T-helper 2 cell treated with Interferon-gamma antibody and Interleukin-4, amounts not matched to agents 5 μg/mL and 100 μg/mL, for 36 hours (primary cell): ENCODE results near the gene ZBTB16.

Source experiments
- DNase-seq: peaks from one replicate; pipeline ENCODE4 v3.0.0; 2021; ENCODE audit warnings: low spot score
- H3K27ac Mint-ChIP-seq: one replicate; pipeline ENCODE4 v1.8.0; 2021; ENCODE audit warnings: mild to moderate bottlenecking, mixed read lengths
- H3K27me3 Mint-ChIP-seq: one replicate; pipeline ENCODE4 v1.8.0; 2021; ENCODE audit warnings: low read depth, mixed read lengths
- H3K36me3 Mint-ChIP-seq: one replicate; pipeline ENCODE4 v1.8.0; 2021; ENCODE audit warnings: low read depth, mixed read lengths
- H3K4me1 Mint-ChIP-seq: one replicate; pipeline ENCODE4 v1.8.0; 2021; ENCODE audit warnings: low read depth, mixed read lengths
- H3K4me3 Mint-ChIP-seq: one replicate; pipeline ENCODE4 v1.8.0; 2022; ENCODE audit warnings: mild to moderate bottlenecking, moderate library complexity, mixed read lengths
- H3K9me3 Mint-ChIP-seq: one replicate; pipeline ENCODE4 v1.8.0; 2021; ENCODE audit warnings: mixed read lengths

Gene ZBTB16

GRCh38 chr11:114254571-114255146, 195.1 kb downstream of the ZBTB16 start:
- no peaks in the 10 kb centered on the region for H3K9me3 Mint-ChIP-seq
- no peaks in the 10 kb centered on the region for H3K27me3 Mint-ChIP-seq
- H3K27ac Mint-ChIP-seq: no peak overlapping the region
- H3K4me3 Mint-ChIP-seq: no peak overlapping the region
- peaks cover 6% of the 10 kb centered on the region for H3K4me1 Mint-ChIP-seq
- no peak for DNase-seq
- peaks cover 2% of the 10 kb centered on the region for H3K36me3 Mint-ChIP-seq

DNA sequence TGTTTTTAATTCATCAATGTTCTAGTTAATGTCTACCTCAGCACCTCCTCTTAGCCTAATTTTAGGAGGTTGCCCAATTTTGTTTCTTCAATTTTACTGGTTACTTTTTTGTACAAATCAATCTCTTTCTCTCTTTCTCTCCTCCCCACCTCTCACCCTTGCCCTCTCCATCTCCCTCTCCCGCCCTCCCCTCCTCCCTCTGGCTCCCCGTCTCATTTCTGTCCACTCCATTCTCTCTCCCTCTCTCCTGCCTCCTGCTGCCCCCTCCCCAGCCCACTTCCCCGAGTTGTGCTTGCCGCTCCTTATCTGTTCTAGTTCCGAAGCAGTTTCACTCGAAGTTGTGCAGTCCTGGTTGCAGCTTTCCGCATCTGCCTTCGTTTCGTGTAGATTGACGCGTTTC, 195.8 kb downstream of the ZBTB16 start:
- no peak overlapping the region for H3K27ac Mint-ChIP-seq
- peaks cover 2% of the 10 kb centered on the region for H3K36me3 Mint-ChIP-seq
- H3K4me1 Mint-ChIP-seq: peaks cover 7% of the 10 kb centered on the region
- no peaks in the 10 kb centered on the region for H3K9me3 Mint-ChIP-seq
- H3K4me3 Mint-ChIP-seq: no peak overlapping the region
- no peak for DNase-seq
- no peaks in the 10 kb centered on the region for H3K27me3 Mint-ChIP-seq

GRCh38 chr11:114256176-114256966, 196.9 kb downstream of the ZBTB16 start:
- peaks cover 9% of the 10 kb centered on the region for H3K4me1 Mint-ChIP-seq
- H3K4me3 Mint-ChIP-seq: no peak overlapping the region
- no peak overlapping the region for H3K27ac Mint-ChIP-seq
- H3K27me3 Mint-ChIP-seq: no peaks in the 10 kb centered on the region
- DNase-seq: no peak
- no peaks in the 10 kb centered on the region for H3K36me3 Mint-ChIP-seq
- H3K9me3 Mint-ChIP-seq: no peaks in the 10 kb centered on the region

DNA sequence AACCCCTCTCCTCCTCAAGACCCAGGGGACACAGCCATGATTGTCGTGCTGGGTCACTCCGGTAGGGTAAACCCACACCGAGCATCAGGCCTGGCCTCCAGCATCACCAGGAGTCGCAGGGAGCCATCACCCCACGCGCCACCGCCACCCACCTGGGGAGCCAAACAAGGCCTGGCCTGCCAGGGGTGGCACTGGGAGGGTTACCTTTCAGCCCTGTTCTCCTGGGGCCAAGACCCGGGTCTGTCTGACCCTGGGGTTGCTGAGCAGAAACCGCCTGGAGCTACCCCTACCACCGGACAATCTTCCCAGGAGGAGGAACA, 197.4 kb downstream of the ZBTB16 start:
- H3K36me3 Mint-ChIP-seq: no peaks in the 10 kb centered on the region
- no peak overlapping the region for H3K27ac Mint-ChIP-seq
- no peak overlapping the region for H3K4me3 Mint-ChIP-seq
- no peaks in the 10 kb centered on the region for H3K27me3 Mint-ChIP-seq
- DNase-seq: no peak
- peaks cover 9% of the 10 kb centered on the region for H3K4me1 Mint-ChIP-seq
- no peaks in the 10 kb centered on the region for H3K9me3 Mint-ChIP-seq

DNA sequence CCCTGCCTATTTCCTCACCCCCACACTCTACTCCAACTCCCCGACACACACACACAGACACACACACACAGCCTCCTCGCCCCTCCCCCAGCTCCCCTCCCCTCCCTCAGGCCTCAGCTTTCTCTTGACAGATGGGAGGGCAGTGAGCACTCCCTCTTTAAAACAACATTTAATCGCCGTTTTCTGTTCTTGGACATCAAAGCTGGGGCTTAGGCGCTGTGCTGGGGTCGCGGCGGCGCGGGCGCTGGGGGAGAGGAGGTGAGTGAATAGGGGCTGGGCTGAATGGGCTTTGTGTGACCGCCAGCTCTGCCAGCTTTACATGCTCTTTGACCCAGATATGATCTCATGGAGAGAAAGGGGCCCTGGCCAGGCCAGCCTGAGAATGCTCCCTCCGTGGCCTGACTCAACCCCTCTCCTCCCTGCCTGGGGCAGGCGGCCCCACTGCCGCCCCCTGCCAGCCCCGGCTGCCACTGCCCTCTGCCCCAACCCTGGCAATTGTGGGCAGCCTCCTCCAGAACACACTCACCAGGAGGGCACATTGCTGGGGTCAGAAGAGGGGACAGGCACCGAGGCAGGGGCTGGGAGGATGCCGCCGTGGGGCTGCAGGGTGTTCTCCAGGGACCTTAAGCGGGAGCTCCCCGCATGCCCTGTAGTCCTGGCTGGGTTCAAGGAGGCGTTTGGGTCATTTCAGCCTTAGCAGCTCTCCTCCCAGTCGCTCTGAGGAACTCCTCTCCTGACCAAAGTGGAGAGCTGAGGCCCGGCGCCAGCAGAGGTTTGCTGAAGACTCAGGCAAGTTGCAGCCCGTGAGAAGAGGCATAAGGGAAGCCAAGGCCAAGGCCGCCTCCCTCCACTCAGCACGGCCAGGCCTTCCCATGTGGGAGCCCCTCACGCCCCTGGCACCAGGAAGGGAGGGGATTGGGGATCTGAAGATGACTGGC, 198.4 kb downstream of the ZBTB16 start:
- Mint-ChIP-seq H3K4me1 (peaks cover 9% of the 10 kb centered on the region), H3K27me3 (no peaks in the 10 kb centered on the region), H3K9me3 (no peaks in the 10 kb centered on the region), H3K27ac (no peak overlapping the region), H3K36me3 (no peaks in the 10 kb centered on the region), H3K4me3 (no peak overlapping the region)
- DNase-seq: no peak

DNA sequence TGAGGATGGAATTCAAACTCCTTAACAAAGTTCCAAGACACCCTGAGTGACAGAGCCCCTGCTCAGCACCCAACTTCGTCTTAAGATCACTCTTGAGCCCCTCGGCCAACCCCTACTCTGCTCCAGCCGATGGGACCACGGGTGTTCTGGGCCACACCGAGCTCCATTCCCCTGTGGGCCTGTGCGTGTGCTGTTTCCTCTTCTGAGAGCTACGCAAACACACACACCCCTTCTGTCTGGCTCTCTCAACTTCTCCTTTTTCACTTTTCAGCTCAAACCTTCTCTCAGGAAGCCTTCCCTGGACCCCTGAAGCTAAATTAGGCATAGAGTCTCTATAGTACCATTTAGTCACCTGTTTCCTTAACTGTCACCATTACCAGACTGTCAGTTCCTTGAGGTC, 199.2 kb downstream of the ZBTB16 start:
- H3K27ac Mint-ChIP-seq: peak overlapping the region; percentile 1
- no peaks in the 10 kb centered on the region for H3K27me3 Mint-ChIP-seq
- H3K9me3 Mint-ChIP-seq: no peaks in the 10 kb centered on the region
- DNase-seq: no peak
- H3K4me1 Mint-ChIP-seq: peaks cover 9% of the 10 kb centered on the region
- no peaks in the 10 kb centered on the region for H3K36me3 Mint-ChIP-seq
- no peak overlapping the region for H3K4me3 Mint-ChIP-seq

- no peaks in the 10 kb centered on the region for H3K36me3 Mint-ChIP-seq
- no peaks in the 10 kb centered on the region for H3K27me3 Mint-ChIP-seq
- no peak for DNase-seq
- peak overlapping the region; percentile 1 for H3K27ac Mint-ChIP-seq
- no peaks in the 10 kb centered on the region for H3K9me3 Mint-ChIP-seq
- H3K4me3 Mint-ChIP-seq: no peak overlapping the region
- H3K4me1 Mint-ChIP-seq: peaks cover 9% of the 10 kb centered on the region
Measured at GRCh38 chr11:114259124-114259526, 199.6 kb downstream of the ZBTB16 start.

- H3K27ac Mint-ChIP-seq: no peak overlapping the region
- H3K9me3 Mint-ChIP-seq: no peaks in the 10 kb centered on the region
- H3K36me3 Mint-ChIP-seq: no peaks in the 10 kb centered on the region
Measured at GRCh38 chr11:114259551-114259983, 200.1 kb downstream of the ZBTB16 start.

GRCh38 chr11:114260077-114260476, 200.6 kb downstream of the ZBTB16 start:
- Mint-ChIP-seq H3K4me3 (no peak overlapping the region), H3K36me3 (no peaks in the 10 kb centered on the region), H3K27ac (no peak overlapping the region), H3K27me3 (no peaks in the 10 kb centered on the region), H3K9me3 (no peaks in the 10 kb centered on the region), H3K4me1 (peaks cover 9% of the 10 kb centered on the region)
- DNase-seq: no peak

More at GRCh38 chr11:114259551-114259983, 200.1 kb downstream of the ZBTB16 start:
- DNase-seq: no peak
- Mint-ChIP-seq H3K27me3 (no peaks in the 10 kb centered on the region), H3K4me3 (no peak overlapping the region), H3K4me1 (peaks cover 9% of the 10 kb centered on the region)

- Mint-ChIP-seq H3K27ac (no peak overlapping the region), H3K4me3 (no peak overlapping the region), H3K9me3 (no peaks in the 10 kb centered on the region), H3K27me3 (no peaks in the 10 kb centered on the region), H3K4me1 (peaks cover 9% of the 10 kb centered on the region), H3K36me3 (no peaks in the 10 kb centered on the region)
- DNase-seq: no peak
Measured at GRCh38 chr11:114260483-114260882, 201.0 kb downstream of the ZBTB16 start.

DNA sequence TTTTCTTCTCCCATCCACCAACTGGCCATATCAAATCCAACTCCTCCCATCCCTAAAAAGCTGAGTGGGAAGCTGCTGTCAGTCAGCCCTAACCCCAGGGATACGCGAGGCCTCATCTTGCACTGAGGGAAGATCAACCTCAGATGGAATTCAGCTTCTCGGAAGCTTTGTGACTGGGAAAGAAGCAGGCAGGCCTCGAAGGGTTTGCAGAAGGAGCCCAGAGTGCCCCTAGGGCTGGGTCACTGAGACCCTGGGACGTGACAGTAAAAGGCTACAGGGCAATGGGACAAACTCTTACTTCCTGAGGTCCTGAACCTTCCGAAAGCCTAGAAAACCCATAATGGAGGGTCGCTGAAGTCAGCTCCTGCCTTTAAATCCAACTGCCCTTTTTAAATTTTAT, 202.3 kb downstream of the ZBTB16 start:
- no peak overlapping the region for H3K4me3 Mint-ChIP-seq
- no peaks in the 10 kb centered on the region for H3K9me3 Mint-ChIP-seq
- H3K27ac Mint-ChIP-seq: no peak overlapping the region
- H3K36me3 Mint-ChIP-seq: no peaks in the 10 kb centered on the region
- DNase-seq: no peak
- H3K4me1 Mint-ChIP-seq: peaks cover 9% of the 10 kb centered on the region
- H3K27me3 Mint-ChIP-seq: no peaks in the 10 kb centered on the region

- peaks cover 7% of the 10 kb centered on the region for H3K4me1 Mint-ChIP-seq
- no peak overlapping the region for H3K27ac Mint-ChIP-seq
- no peak overlapping the region for H3K4me3 Mint-ChIP-seq
- no peaks in the 10 kb centered on the region for H3K27me3 Mint-ChIP-seq
- no peak for DNase-seq
- no peaks in the 10 kb centered on the region for H3K9me3 Mint-ChIP-seq
- no peaks in the 10 kb centered on the region for H3K36me3 Mint-ChIP-seq
Measured at GRCh38 chr11:114262681-114263512, 203.4 kb downstream of the ZBTB16 start.

DNA sequence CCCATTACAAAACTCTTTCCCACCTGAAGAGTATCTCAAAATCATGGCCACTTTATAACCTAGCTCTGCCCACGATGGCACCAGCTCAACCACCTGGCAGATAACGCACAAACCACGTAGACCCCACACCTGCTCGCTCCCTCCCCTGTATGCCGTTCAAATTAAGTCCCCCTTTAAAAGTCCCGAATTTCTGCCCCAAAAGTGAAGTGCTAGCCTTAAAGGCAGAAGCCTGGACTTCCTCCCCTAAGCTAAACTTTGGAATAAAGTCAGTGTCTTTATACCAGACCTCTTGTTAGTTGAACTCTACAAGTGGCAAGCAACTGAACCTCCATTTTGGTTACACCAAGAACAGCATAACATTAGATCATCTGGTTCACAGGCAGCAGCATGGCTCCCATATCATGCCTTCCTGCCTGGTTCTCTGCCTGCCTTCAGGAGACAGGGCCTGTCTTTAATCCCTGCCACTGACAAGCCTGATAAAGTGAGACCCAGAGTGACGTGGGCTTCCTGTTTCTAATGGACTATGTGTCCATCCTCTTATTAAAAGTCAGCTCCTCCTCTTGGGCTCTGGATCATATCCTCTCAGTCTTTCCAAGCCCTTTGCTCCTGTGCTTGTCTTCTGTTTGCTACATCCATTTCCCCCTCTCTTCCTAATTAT, 204.1 kb downstream of the ZBTB16 start:
- no peak overlapping the region for H3K4me3 Mint-ChIP-seq

More for the DNA sequence above, 204.1 kb downstream of the ZBTB16 start:
- DNase-seq: no peak
- H3K9me3 Mint-ChIP-seq: no peaks in the 10 kb centered on the region
- peaks cover 7% of the 10 kb centered on the region for H3K4me1 Mint-ChIP-seq
- no peaks in the 10 kb centered on the region for H3K27me3 Mint-ChIP-seq
- no peaks in the 10 kb centered on the region for H3K36me3 Mint-ChIP-seq
- no peak overlapping the region for H3K27ac Mint-ChIP-seq
